Neuronal stem cell (in vitro differentiated cells): ENCODE results near the gene DDIAS.
A peak's percentile ranks its signal among the peaks of the same experiment; 100 is the strongest.
"Not testable (repeated sequence)": the region's sequence is repeated elsewhere in the genome, so short reads cannot be mapped to it uniquely, and the experiment has no call there.

Experiments used
- DNase-seq: peaks from one replicate; pipeline ENCODE4 v3.0.0-alpha.2; 2013; ENCODE audit warnings: low spot score
- H2AFZ ChIP-seq: one replicate; pipeline ENCODE4 v1.6.1; 2013; ENCODE audit warnings: mild to moderate bottlenecking, low read length, inconsistent platforms
- H2AK5ac ChIP-seq: 2 replicates; pipeline ENCODE4 v1.6.1; 2013; ENCODE audit warnings: low read depth, mild to moderate bottlenecking, inconsistent platforms, low read length, moderate library complexity, mixed read lengths
- H2BK120ac ChIP-seq: 2 replicates; pipeline ENCODE4 v1.6.1; 2013; ENCODE audit warnings: low read depth, mild to moderate bottlenecking, inconsistent platforms, low read length, moderate library complexity, mixed read lengths
- H2BK12ac ChIP-seq: one replicate; pipeline ENCODE4 v1.6.1; 2013; ENCODE audit warnings: low read length, inconsistent platforms
- H2BK15ac ChIP-seq: 2 replicates; pipeline ENCODE4 v1.6.1; 2013; ENCODE audit warnings: mild to moderate bottlenecking, low read length, inconsistent platforms, mixed read lengths
- H2BK5ac ChIP-seq: one replicate; pipeline ENCODE4 v1.6.1; 2013; ENCODE audit warnings: inconsistent platforms, mild to moderate bottlenecking, low read length, moderate library complexity
- H3K14ac ChIP-seq: one replicate; pipeline ENCODE4 v1.6.1; 2013; ENCODE audit warnings: low read length, inconsistent platforms
- H3K18ac ChIP-seq: 2 replicates; pipeline ENCODE4 v1.6.1; 2013; ENCODE audit warnings: low read length, inconsistent platforms
- H3K23ac ChIP-seq: 2 replicates; pipeline ENCODE4 v1.6.1; 2013; ENCODE audit warnings: low read depth, mild to moderate bottlenecking, mixed read lengths, low read length, inconsistent platforms; ENCODE audit not compliant: poor library complexity
- H3K27ac ChIP-seq: replicated peaks from 3 replicates; pipeline ENCODE4 v1.5.1; 2013; ENCODE audit warnings: low read length, inconsistent platforms
- H3K27me3 ChIP-seq, 3 experiments: 2 replicates each; pipeline ENCODE4 v1.6.1; 2013; ENCODE audit warnings: low read length in 3 of 3, mild to moderate bottlenecking in 2 of 3, inconsistent platforms in 1 of 3, low read depth in 1 of 3, mixed read lengths in 1 of 3, moderate library complexity in 1 of 3; ENCODE audit not compliant: control insufficient read depth in 3 of 3, insufficient read depth in 3 of 3
- H3K36me3 ChIP-seq, 2 donors: replicated peaks in 1 of 2; 2 replicates each; pipeline ENCODE4 v1.6.1; 2013; ENCODE audit warnings: low read length in 2 of 2; ENCODE audit not compliant: control insufficient read depth in 2 of 2, insufficient read depth in 2 of 2
- H3K4ac ChIP-seq: 2 replicates; pipeline ENCODE4 v1.6.1; 2013; ENCODE audit warnings: inconsistent platforms, mild to moderate bottlenecking, low read length, moderate library complexity
- H3K4me1 ChIP-seq, 2 donors: 1 replicate in 1 of 2; 2 replicates in 1 of 2; pipeline ENCODE4 v1.6.1; 2013; ENCODE audit warnings: low read length in 2 of 2, low read depth in 1 of 2; ENCODE audit not compliant: control insufficient read depth in 2 of 2, insufficient read depth in 1 of 2
- H3K4me2 ChIP-seq: one replicate; pipeline ENCODE4 v1.6.1; 2013; ENCODE audit warnings: mild to moderate bottlenecking, low read length, inconsistent platforms; ENCODE audit not compliant: insufficient read depth, poor library complexity, severe bottlenecking
- H3K4me3 ChIP-seq, 2 donors: 2 replicates each; pipeline ENCODE4 v1.5.1; 2013; ENCODE audit warnings: low read length in 2 of 2, mild to moderate bottlenecking in 2 of 2, inconsistent platforms in 1 of 2, moderate library complexity in 1 of 2
- H3K79me1 ChIP-seq: one replicate; pipeline ENCODE4 v1.6.1; 2013; ENCODE audit warnings: low read depth, mild to moderate bottlenecking, inconsistent platforms, low read length, moderate library complexity
- H3K9ac ChIP-seq: one replicate; pipeline ENCODE4 v1.6.1; 2013; ENCODE audit warnings: mild to moderate bottlenecking, low read depth, low read length, inconsistent platforms; ENCODE audit not compliant: poor library complexity
- H3K9me3 ChIP-seq, 2 donors: replicated peaks in 1 of 2; 2 replicates each; pipeline versions ENCODE3 to v1.6.1; 2013; ENCODE audit warnings: low read length in 2 of 2, mild to moderate bottlenecking in 2 of 2, inconsistent platforms in 1 of 2, low read depth in 1 of 2, mixed read lengths in 1 of 2, moderate library complexity in 1 of 2; ENCODE audit not compliant: control insufficient read depth in 2 of 2, insufficient read depth in 1 of 2
- H4K8ac ChIP-seq: one replicate; pipeline ENCODE4 v1.6.1; 2013; ENCODE audit warnings: low read depth, mild to moderate bottlenecking, inconsistent platforms, low read length, moderate library complexity
- H4K91ac ChIP-seq: one replicate; pipeline ENCODE4 v1.6.1; 2013; ENCODE audit warnings: low read length, low read depth, mild to moderate bottlenecking, inconsistent platforms; ENCODE audit not compliant: poor library complexity
- WGBS, 2 donors: extraction: QIAGEN DNeasy Blood & Tissue Kit; methylation state at CpG; one replicate each; pipeline ENCODE4 v1.1.7; 2013; ENCODE audit warnings: missing lambda C conversion rate in 2 of 2, mixed read lengths in 1 of 2; ENCODE audit not compliant: insufficient read length in 2 of 2, insufficient replicate concordance in 1 of 2; ENCODE audit errors: extremely low coverage in 2 of 2; 5-methylcytosine and 5-hydroxymethylcytosine counted together

Gene DDIAS

DNA sequence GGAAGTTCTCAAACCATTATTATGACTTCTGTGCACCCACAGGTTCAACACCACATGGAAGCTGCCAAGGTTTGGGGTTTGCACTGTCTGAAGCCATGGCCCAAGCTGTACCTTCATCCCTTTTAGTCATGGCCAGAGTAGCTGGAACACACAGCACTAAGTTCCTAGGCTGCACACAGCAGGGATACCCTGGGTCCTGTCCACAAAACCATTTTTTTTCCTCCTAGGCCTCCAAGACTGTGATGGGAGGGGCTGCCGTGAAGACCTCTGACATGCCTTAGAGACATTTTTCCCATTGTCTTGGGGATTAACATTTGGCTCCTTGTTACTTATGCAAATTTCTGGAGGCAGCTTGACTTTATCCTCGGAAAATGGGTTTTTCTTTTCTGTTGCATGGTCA is 42.7 kb downstream of the DDIAS start:
- Histone ChIP-seq H3K27ac (no peak overlapping the region), H2BK12ac (no peak overlapping the region), H2BK5ac (no peak overlapping the region), H3K4me2 (no peak overlapping the region), H3K36me3 (no peaks in the 10 kb centered on the region), H2AK5ac (no peak overlapping the region), H3K4me1 (no peaks in the 10 kb centered on the region), H2AFZ (no peak overlapping the region), H3K79me1 (no peaks in the 10 kb centered on the region), H3K18ac (no peak overlapping the region), H4K8ac (no peak overlapping the region), H3K27me3 (peaks cover 0 to 3% (median 0%) of the 10 kb centered on the region in 3 experiments), H2BK15ac (no peak overlapping the region), H2BK120ac (no peak overlapping the region), H4K91ac (no peak overlapping the region), H3K14ac (no peak overlapping the region), H3K4me3 (no peak overlapping the region), H3K9me3 (peaks cover 0 to 2% of the 10 kb centered on the region in 2 donors), H3K9ac (no peak overlapping the region), H3K23ac (no peak overlapping the region), H3K4ac (no peak overlapping the region)
- DNase-seq, result no peak
- WGBS, 2 donors, result no CpG with 5 or more reads among the region's 2 CpGs

- not testable (repeated sequence) for H3K4me2 ChIP-seq, H2AFZ ChIP-seq, DNase-seq, H3K27me3 ChIP-seq, H3K4me3 ChIP-seq, H3K14ac ChIP-seq, H2BK12ac ChIP-seq, H2AK5ac ChIP-seq, H3K18ac ChIP-seq, H3K79me1 ChIP-seq, H4K8ac ChIP-seq, H2BK15ac ChIP-seq, H3K9ac ChIP-seq, H3K23ac ChIP-seq, H2BK5ac ChIP-seq, H3K36me3 ChIP-seq, H3K27ac ChIP-seq, H3K4me1 ChIP-seq, H2BK120ac ChIP-seq, H3K4ac ChIP-seq, H4K91ac ChIP-seq, H3K9me3 ChIP-seq
- WGBS, 2 donors, result no CpG with 5 or more reads among the region's 1 CpG
Measured at GRCh38 chr11:82945041-82945440, 43.5 kb downstream of the DDIAS start.

DNA sequence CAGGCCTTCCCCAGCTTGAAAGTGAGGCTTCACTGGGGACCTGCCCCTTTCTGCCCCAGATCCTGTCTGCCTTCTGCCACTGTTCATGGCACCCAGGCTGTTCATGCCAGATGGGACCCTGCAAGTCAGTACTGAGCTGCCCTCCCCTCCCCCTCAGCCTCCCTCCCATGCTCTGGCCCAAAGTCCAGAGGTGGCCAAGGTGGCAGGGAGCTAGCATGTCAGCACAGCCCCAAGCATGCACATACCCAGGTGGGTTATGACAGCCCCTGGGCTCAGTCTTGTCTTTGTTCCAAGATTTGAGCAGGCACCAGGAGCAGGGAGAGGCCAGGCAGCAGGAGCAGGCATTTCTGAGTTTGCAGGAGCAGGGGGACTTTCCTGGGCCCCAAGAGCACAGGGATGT is 44.1 kb downstream of the DDIAS start:
- H2BK120ac ChIP-seq, result no peak overlapping the region
- H2BK12ac ChIP-seq, result peak overlapping the region; percentile 92
- H3K9me3 ChIP-seq, result peaks cover 0 to 2% of the 10 kb centered on the region in 2 donors
- H3K36me3 ChIP-seq, result no peaks in the 10 kb centered on the region
- H3K14ac ChIP-seq, result no peak overlapping the region
- H3K4me1 ChIP-seq, result no peaks in the 10 kb centered on the region
- DNase-seq, result no peak
- H3K4ac ChIP-seq, result no peak overlapping the region
- peak overlapping the region; percentile 81 for H3K23ac ChIP-seq
- H3K4me3 ChIP-seq, result no peak overlapping the region
- no peaks in the 10 kb centered on the region for H3K79me1 ChIP-seq
- no peak overlapping the region for H3K9ac ChIP-seq
- H4K91ac ChIP-seq, result no peak overlapping the region
- no peak overlapping the region for H4K8ac ChIP-seq
- H3K18ac ChIP-seq, result peak overlapping the region; percentile 51
- H3K27ac ChIP-seq, result no peak overlapping the region
- no peak overlapping the region for H2BK5ac ChIP-seq
- H3K27me3 ChIP-seq, result peaks cover 0 to 3% (median 0%) of the 10 kb centered on the region in 3 experiments
- H2AK5ac ChIP-seq, result no peak overlapping the region
- H3K4me2 ChIP-seq, result no peak overlapping the region
- H2BK15ac ChIP-seq, result no peak overlapping the region
- H2AFZ ChIP-seq, result peak overlapping the region; percentile 11

- H2AK5ac ChIP-seq, result no peak overlapping the region
- no peak overlapping the region for H2BK15ac ChIP-seq
- no peak overlapping the region for H3K4ac ChIP-seq
- no peaks in the 10 kb centered on the region for H3K4me1 ChIP-seq
- H2AFZ ChIP-seq, result no peak overlapping the region
- no peak overlapping the region for H3K4me2 ChIP-seq
- H3K4me3 ChIP-seq, result no peak overlapping the region
- peaks cover 0 to 3% (median 0%) of the 10 kb centered on the region in 3 experiments for H3K27me3 ChIP-seq
- no peaks in the 10 kb centered on the region for H3K9me3 ChIP-seq
- no peak for DNase-seq
- H3K9ac ChIP-seq, result no peak overlapping the region
- H2BK12ac ChIP-seq, result no peak overlapping the region
- no peaks in the 10 kb centered on the region for H3K36me3 ChIP-seq
- H4K8ac ChIP-seq, result no peak overlapping the region
- no peak overlapping the region for H2BK5ac ChIP-seq
- no peak overlapping the region for H3K14ac ChIP-seq
- H3K79me1 ChIP-seq, result no peaks in the 10 kb centered on the region
- no peak overlapping the region for H3K23ac ChIP-seq
- no peak overlapping the region for H2BK120ac ChIP-seq
- no peak overlapping the region for H3K27ac ChIP-seq
- H4K91ac ChIP-seq, result no peak overlapping the region
- no peak overlapping the region for H3K18ac ChIP-seq
Measured at GRCh38 chr11:82949352-82949751, 47.8 kb downstream of the DDIAS start.
